Measurements from ENCODE around the gene HGF. TPM values are rescaled to one million over a fixed set of nuclear protein-coding genes. Genes with fewer than 3 reads are reported as not detected.

HGF gene
- total RNA-seq, 4 donors from 2014 or later, result 9.7 to 31.4 (median 12.6) TPM

- WGBS, 2 donors, result 71 to 91% methylated on average over 1 of the region's 1 CpG
Measured at GRCh38 chr7:81761031-81761430, 8.8 kb downstream of the HGF start.

GRCh38 chr7:81754918-81755696 is 14.7 kb downstream of the HGF start:
- H3K36me3 ChIP-seq, result no peaks in the 10 kb centered on the region
- H3K27me3 ChIP-seq, result no peaks in the 10 kb centered on the region
- no peak overlapping the region for H3K4me3 ChIP-seq (replicated peaks in 1 of 3)
- intact Hi-C loops (cut with DNase I), result no loop called here
- no peak overlapping the region for H3K27ac ChIP-seq
- peaks cover 0 to 4% of the 10 kb centered on the region in 2 donors for H3K4me1 ChIP-seq
- no peaks in the 10 kb centered on the region for H3K9me3 ChIP-seq
- TF ChIP-seq CTCF (IDR thresholded peaks at IDR 0.05), result no peak
- TF ChIP-seq POLR2A (IDR thresholded peaks at IDR 0.05), result no peak
- no peak for DNase-seq
- 89 to 92% methylated on average over 2 of the region's 2 CpGs for WGBS, 2 donors

More at GRCh38 chr7:81761031-81761430, 8.8 kb downstream of the HGF start:
- Histone ChIP-seq H3K4me1 (peaks cover 0 to 4% of the 10 kb centered on the region in 2 donors), H3K9me3 (no peaks in the 10 kb centered on the region), H3K27me3 (no peaks in the 10 kb centered on the region), H3K27ac (no peak overlapping the region), H3K36me3 (no peaks in the 10 kb centered on the region), H3K4me3 (replicated peaks in 1 of 3) (no peak overlapping the region)
- intact Hi-C loops (cut with DNase I), result no loop called here
- no peak for DNase-seq
- TF ChIP-seq POLR2A (IDR thresholded peaks at IDR 0.05), result no peak
- TF ChIP-seq CTCF (IDR thresholded peaks at IDR 0.05), result no peak

GRCh38 chr7:81753392-81753791 is 16.5 kb downstream of the HGF start:
- Histone ChIP-seq H3K4me3 (replicated peaks in 1 of 3) (no peak overlapping the region), H3K36me3 (no peaks in the 10 kb centered on the region), H3K27me3 (no peaks in the 10 kb centered on the region), H3K4me1 (peaks cover 0 to 4% of the 10 kb centered on the region in 2 donors), H3K27ac (no peak overlapping the region), H3K9me3 (no peaks in the 10 kb centered on the region)
- TF ChIP-seq CTCF (IDR thresholded peaks at IDR 0.05) (no peak), POLR2A (IDR thresholded peaks at IDR 0.05) (no peak)
- DNase-seq, result no peak
- WGBS, 2 donors, result 97 to 98% methylated on average over 1 of the region's 1 CpG
- intact Hi-C loops (cut with DNase I), result no loop called here

- no peaks in the 10 kb centered on the region for H3K4me1 ChIP-seq
- TF ChIP-seq POLR2A (IDR thresholded peaks at IDR 0.05) (no peak), CTCF (IDR thresholded peaks at IDR 0.05) (no peak)
- H3K27ac ChIP-seq, result no peak overlapping the region
- intact Hi-C loops (cut with DNase I), result no loop called here
- no peak for DNase-seq
- H3K36me3 ChIP-seq, result no peaks in the 10 kb centered on the region
- H3K9me3 ChIP-seq, result no peaks in the 10 kb centered on the region
- no peak overlapping the region for H3K4me3 ChIP-seq (replicated peaks in 1 of 3)
- no peaks in the 10 kb centered on the region for H3K27me3 ChIP-seq
- WGBS, 2 donors, result 84 to 88% methylated on average over 3 of the region's 3 CpGs
Measured at GRCh38 chr7:81752318-81752714, 17.5 kb downstream of the HGF start.

GRCh38 chr7:81751619-81752317 is 18.1 kb downstream of the HGF start:
- 82 to 87% methylated on average over 9 of the region's 9 CpGs for WGBS, 2 donors

More at GRCh38 chr7:81751619-81752317, 18.1 kb downstream of the HGF start:
- H3K4me3 ChIP-seq (replicated peaks in 1 of 3), result no peak overlapping the region
- H3K27ac ChIP-seq, result no peak overlapping the region
- no peak for DNase-seq
- no peaks in the 10 kb centered on the region for H3K9me3 ChIP-seq
- no peaks in the 10 kb centered on the region for H3K27me3 ChIP-seq
- TF ChIP-seq POLR2A (IDR thresholded peaks at IDR 0.05) (no peak), CTCF (IDR thresholded peaks at IDR 0.05) (no peak)
- no peaks in the 10 kb centered on the region for H3K4me1 ChIP-seq
- intact Hi-C loops (cut with DNase I), result no loop called here
- no peaks in the 10 kb centered on the region for H3K36me3 ChIP-seq
